Bronchial smooth muscle cell (primary cell): ENCODE data around the gene ZNF214. TPM values are rescaled to one million over a fixed set of nuclear protein-coding genes. Genes with fewer than 3 reads are reported as not detected.

ENCODE experiments used
- total RNA-seq: library from RNA; depleted of rRNA; stranded (reverse); fragments of >200 nt; gene quantifications from 2 replicates; pipeline ENCODE4 v1.2.1, GENCODE V29; 2014

ZNF214 gene
- 8.0 and 19.6 TPM in 2 replicates for total RNA-seq

DNA sequence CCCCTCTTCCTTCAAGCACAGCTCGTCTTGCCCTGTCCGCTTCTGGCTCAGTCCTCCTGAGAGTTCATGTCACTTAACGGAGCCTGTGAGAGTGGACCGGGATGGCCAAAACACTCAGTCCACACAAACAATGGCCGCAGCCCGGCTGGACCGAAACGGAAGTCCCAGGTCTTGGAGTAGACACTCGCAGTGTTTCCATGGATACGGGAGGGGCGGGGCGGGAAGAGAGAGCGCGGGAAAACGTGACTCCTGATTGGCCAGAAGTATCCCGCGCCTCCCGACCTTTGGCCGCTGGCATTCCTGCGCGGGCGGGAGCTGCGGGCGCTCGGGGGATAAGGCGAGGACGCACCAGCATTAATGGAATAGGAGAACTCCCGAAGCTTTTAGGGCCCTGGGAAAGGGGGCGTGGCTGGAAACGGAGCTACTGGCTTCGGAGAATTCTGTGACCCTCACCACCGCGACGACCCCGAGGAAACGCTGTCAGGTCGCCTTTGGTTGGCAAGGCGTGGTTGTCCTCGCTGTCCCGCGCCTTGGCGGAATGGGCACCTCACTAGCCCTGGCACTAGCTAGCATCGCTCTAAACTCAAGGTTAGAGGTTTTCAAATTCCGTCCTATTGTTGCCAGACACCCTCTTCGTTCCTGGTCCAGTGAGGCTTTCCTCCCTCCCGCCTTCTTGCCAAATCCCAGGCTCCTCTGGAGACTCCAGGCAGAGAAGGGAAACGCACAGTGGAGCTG, at the start of gene ZNF214, which contains the start of gene NLRP14:
TSS of gene ZNF214 (minus strand) at position 164 of the 735 bp plus-strand sequence. CDS start 17,511 bp downstream, outside the sequence.
TSS of gene NLRP14 (plus strand) at position 297 of the 735 bp plus-strand sequence. CDS start 18,108 bp downstream, outside the sequence.

Other genes with a start within 250 kb of the ZNF214 start
- 0.16 TPM in 1 of 2 replicates, not detected in the other for gene OR2AG2, start 248.4 kb downstream of the ZNF214 start, total RNA-seq
- not detected in 2 replicates for gene OR2AG1, start 237.3 kb downstream of the ZNF214 start, total RNA-seq
- gene OR6A2, start 220.7 kb downstream of the ZNF214 start, total RNA-seq = 0.09 and 0.16 TPM in 2 replicates
- not detected in 2 replicates for gene OR10A5, start 174.7 kb downstream of the ZNF214 start, total RNA-seq
- not detected in 2 replicates for gene OR10A2, start 157.3 kb downstream of the ZNF214 start, total RNA-seq
- gene OR10A4, start 143.7 kb downstream of the ZNF214 start, total RNA-seq = not detected in 2 replicates
- 0.09 and 0.16 TPM in 2 replicates for gene OR2D2, start 127.8 kb downstream of the ZNF214 start, total RNA-seq
- gene OR2D3, start 99.3 kb downstream of the ZNF214 start, total RNA-seq = not detected in 2 replicates
- 1.4 and 3.0 TPM in 2 replicates for gene ZNF215, start 93.9 kb downstream of the ZNF214 start, total RNA-seq
- gene NLRP14, start 133 bp upstream of the ZNF214 start, total RNA-seq = 0.09 and 0.16 TPM in 2 replicates
- gene RBMXL2, start 68.7 kb upstream of the ZNF214 start, total RNA-seq = not detected in 2 replicates
- not detected in 2 replicates for gene SYT9, start 231.6 kb upstream of the ZNF214 start, total RNA-seq